Calu3 (cell line): ENCODE measurements around the gene GABRP. TPM values are rescaled to one million over a fixed set of nuclear protein-coding genes. Genes with fewer than 3 reads are reported as not detected.

Experiments
- BruUV-seq: library from RNA; stranded (reverse); fragments of 400-500 nt; replicated peaks from 2 replicates; lab custom pipeline; 2021; lab: Mats Ljungman, UMichigan
- CTCF ChIA-PET: fragments of 300-600 bp; sonication (Branson Sonifier 250); formaldehyde crosslinking; loops from one replicate; lab custom pipeline; 2022; ENCODE audit warnings: antibody characterized with exemption; lab: Charles Lee
- DNase-seq: peaks from one replicate; pipeline ENCODE4 v3.0.0; 2022
- H3K27ac Mint-ChIP-seq: one replicate; pipeline ENCODE4 v1.8.0; 2022; ENCODE audit warnings: mixed read lengths; ENCODE audit not compliant: unreplicated experiment
- H3K27me3 Mint-ChIP-seq: one replicate; pipeline ENCODE4 v1.8.0; 2022; ENCODE audit warnings: mixed read lengths; ENCODE audit not compliant: unreplicated experiment
- H3K36me3 Mint-ChIP-seq: one replicate; pipeline ENCODE4 v1.8.0; 2022; ENCODE audit warnings: mild to moderate bottlenecking, moderate library complexity, mixed read lengths; ENCODE audit not compliant: insufficient read depth, unreplicated experiment
- H3K4me1 Mint-ChIP-seq: one replicate; pipeline ENCODE4 v1.8.0; 2022; ENCODE audit warnings: mild to moderate bottlenecking, low read depth, mixed read lengths; ENCODE audit not compliant: unreplicated experiment
- H3K4me3 Mint-ChIP-seq: one replicate; pipeline ENCODE4 v1.8.0; 2022; ENCODE audit warnings: mild to moderate bottlenecking, low read depth, moderate library complexity, mixed read lengths; ENCODE audit not compliant: unreplicated experiment
- H3K9me3 Mint-ChIP-seq: one replicate; pipeline ENCODE4 v1.8.0; 2022; ENCODE audit warnings: low read depth, mixed read lengths; ENCODE audit not compliant: unreplicated experiment
- intact Hi-C: fragments of 100-400 bp; cut with micrococcal nuclease; formaldehyde crosslinking; loops from one replicate; pipeline ENCODE4 v1.10.0; 2022; ENCODE audit not compliant: unreplicated experiment
- total RNA-seq: library from RNA; stranded (reverse); gene quantifications from 2 replicates; pipeline ENCODE4 v1.2.3, GENCODE V29; 2022
- TF ChIP-seq, protein P1 (sequence below): fragments of 200-600 bp; IDR thresholded peaks from one replicate; pipeline ENCODE4 v1.8.0; 2022; ENCODE audit warnings: antibody characterized with exemption; ENCODE audit not compliant: unreplicated experiment

The GABRP gene
- total RNA-seq, 1 experiment from 2014 or later, result 1,278 TPM

- peaks cover 40% of the 10 kb centered on the region for H3K4me1 Mint-ChIP-seq
- intact Hi-C loops, result loop anchor here (5.0 kb wide), 1 partner anchor 36 kb away; no protein-coding TSS in a partner anchor
- peak; percentile 80 for DNase-seq
- H3K4me3 Mint-ChIP-seq, result no peak overlapping the region
- peaks cover 10% of the 10 kb centered on the region for H3K36me3 Mint-ChIP-seq
- peak overlapping the region; percentile 13 for H3K27ac Mint-ChIP-seq
- H3K9me3 Mint-ChIP-seq, result peaks cover 3% of the 10 kb centered on the region
- no peaks in the 10 kb centered on the region for H3K27me3 Mint-ChIP-seq
- no TSS peak for BruUV-seq
- CTCF ChIA-PET, result interaction anchor here (0.6 to 1.1 kb wide), 6 partner anchors 12 to 104 kb away, joined by 3 to 6 read pairs (median 4); no protein-coding TSS in a partner anchor
- TF ChIP-seq, protein P1, sequence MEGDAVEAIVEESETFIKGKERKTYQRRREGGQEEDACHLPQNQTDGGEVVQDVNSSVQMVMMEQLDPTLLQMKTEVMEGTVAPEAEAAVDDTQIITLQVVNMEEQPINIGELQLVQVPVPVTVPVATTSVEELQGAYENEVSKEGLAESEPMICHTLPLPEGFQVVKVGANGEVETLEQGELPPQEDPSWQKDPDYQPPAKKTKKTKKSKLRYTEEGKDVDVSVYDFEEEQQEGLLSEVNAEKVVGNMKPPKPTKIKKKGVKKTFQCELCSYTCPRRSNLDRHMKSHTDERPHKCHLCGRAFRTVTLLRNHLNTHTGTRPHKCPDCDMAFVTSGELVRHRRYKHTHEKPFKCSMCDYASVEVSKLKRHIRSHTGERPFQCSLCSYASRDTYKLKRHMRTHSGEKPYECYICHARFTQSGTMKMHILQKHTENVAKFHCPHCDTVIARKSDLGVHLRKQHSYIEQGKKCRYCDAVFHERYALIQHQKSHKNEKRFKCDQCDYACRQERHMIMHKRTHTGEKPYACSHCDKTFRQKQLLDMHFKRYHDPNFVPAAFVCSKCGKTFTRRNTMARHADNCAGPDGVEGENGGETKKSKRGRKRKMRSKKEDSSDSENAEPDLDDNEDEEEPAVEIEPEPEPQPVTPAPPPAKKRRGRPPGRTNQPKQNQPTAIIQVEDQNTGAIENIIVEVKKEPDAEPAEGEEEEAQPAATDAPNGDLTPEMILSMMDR, result no peak
Measured at GRCh38 chr5:170848033-170848432, 64.5 kb downstream of the GABRP start.

DNA sequence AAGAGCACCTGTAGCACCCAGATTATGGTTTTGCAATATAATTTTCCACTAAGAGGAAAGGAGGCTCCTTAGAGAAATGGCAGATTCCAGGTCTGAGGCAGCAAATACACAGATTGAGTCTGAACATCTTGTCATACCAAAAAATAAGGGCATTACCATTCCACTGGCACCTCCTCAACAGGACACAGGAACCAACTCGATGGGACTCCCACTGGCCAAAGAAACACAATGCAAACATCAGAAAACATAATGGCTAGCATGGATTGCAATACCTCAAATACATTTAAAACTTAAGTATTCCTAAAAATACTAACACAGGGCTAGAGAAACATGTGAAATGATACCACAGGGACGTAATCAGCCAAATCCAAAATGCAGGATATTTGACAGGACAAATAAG, 65.8 kb downstream of the GABRP start:
- Mint-ChIP-seq H3K9me3 (peaks cover 3% of the 10 kb centered on the region), H3K4me1 (peaks cover 35% of the 10 kb centered on the region), H3K27me3 (no peaks in the 10 kb centered on the region), H3K4me3 (no peak overlapping the region), H3K36me3 (peaks cover 10% of the 10 kb centered on the region), H3K27ac (no peak overlapping the region)
- no TSS peak for BruUV-seq
- CTCF ChIA-PET, result no interaction called here
- intact Hi-C loops, result loop anchor here (5.0 kb wide), 1 partner anchor 37 kb away; no protein-coding TSS in a partner anchor
- TF ChIP-seq, protein P1, result no peak
- no peak for DNase-seq

- H3K4me1 Mint-ChIP-seq, result no peaks in the 10 kb centered on the region
- TF ChIP-seq, protein P1, result no peak
- CTCF ChIA-PET, result no interaction called here
- no peak overlapping the region for H3K4me3 Mint-ChIP-seq
- no peak overlapping the region for H3K27ac Mint-ChIP-seq
- H3K9me3 Mint-ChIP-seq, result peaks cover 9% of the 10 kb centered on the region
- no peak for DNase-seq
- H3K27me3 Mint-ChIP-seq, result no peaks in the 10 kb centered on the region
- intact Hi-C loops, result no loop called here
- no peaks in the 10 kb centered on the region for H3K36me3 Mint-ChIP-seq
- no TSS peak for BruUV-seq
Measured at GRCh38 chr5:170854566-170854965, 71.0 kb downstream of the GABRP start.

GRCh38 chr5:170857066-170857465, 73.5 kb downstream of the GABRP start:
- no TSS peak for BruUV-seq
- no peak overlapping the region for H3K27ac Mint-ChIP-seq
- H3K4me3 Mint-ChIP-seq, result no peak overlapping the region
- peaks cover 18% of the 10 kb centered on the region for H3K36me3 Mint-ChIP-seq
- no peaks in the 10 kb centered on the region for H3K4me1 Mint-ChIP-seq
- no peaks in the 10 kb centered on the region for H3K27me3 Mint-ChIP-seq
- CTCF ChIA-PET, result no interaction called here
- H3K9me3 Mint-ChIP-seq, result peaks cover 18% of the 10 kb centered on the region
- intact Hi-C loops, result no loop called here
- TF ChIP-seq, protein P1, result no peak
- DNase-seq, result no peak
